HG03045 (cell line): ENCODE measurements around the gene ABCB11.
"Not testable (repeated sequence)": the region's sequence is repeated elsewhere in the genome, so short reads cannot be mapped to it uniquely, and the experiment has no call there.

ENCODE experiments used
- ATAC-seq: cut with Tn5 transposase; IDR thresholded peaks from one replicate; pipeline ENCODE4 v1.9.1; 2021; ENCODE audit warnings: mild to moderate bottlenecking, moderate library complexity; ENCODE audit not compliant: unreplicated experiment

Gene ABCB11

DNA sequence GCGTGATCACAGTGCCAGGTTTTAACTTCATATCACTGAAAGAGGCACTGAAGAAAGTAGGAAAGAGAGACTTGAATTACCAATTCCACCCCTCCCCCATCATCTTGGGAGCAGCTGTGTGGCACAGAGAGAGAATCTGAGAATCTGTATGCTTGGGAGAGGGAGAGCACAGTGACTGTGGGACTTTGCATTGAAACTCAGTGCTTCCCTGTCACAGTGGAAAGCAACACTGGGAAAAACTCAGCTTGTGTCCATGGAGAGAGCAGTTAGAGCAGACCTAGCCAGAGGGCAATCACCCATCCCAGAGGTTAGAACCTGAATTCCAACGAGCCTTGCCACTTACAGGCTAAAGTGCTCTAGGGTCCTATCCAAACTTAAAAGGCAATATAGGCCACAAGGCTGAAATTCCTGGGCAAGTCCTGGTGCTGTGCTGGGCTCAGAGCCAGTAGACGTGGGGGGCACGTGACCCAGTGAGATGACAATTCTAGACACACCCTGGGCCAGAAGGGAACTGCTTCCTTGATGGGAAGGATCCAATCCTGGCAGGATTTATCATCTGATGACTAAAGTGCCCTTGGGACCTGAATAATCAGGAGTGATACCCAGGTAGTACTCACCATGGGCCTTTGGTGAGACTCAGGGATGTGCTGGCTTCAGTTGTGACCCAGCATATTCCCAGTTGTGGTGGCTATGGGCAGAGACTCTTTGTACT lies 15.5 kb upstream of the ABCB11 start:
- no peak for ATAC-seq

GRCh38 chr2:169042856-169043255 lies 11.7 kb upstream of the ABCB11 start:
- no peak for ATAC-seq

GRCh38 chr2:169041594-169041993 lies 10.5 kb upstream of the ABCB11 start:
- no peak for ATAC-seq

DNA sequence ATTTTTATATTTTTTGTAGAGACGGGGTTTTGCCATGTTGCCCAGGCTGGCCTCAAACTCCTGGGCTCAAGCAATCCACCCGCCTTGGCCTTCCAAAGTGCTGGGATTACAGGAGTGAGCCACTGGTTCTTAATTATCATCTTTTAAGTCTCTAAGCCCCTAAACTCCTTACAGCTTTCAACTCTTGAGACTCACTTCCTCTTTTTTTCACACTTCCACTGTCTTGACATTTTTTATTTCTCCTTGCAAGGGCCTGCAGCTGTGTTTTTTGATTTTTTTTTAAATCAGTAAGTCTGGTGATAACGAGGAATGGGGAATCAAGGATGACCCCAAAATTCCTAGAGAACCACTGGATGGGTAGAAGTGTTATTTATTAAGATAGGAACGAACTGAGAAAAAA lies 8.6 kb upstream of the ABCB11 start:
- no peak for ATAC-seq

- ATAC-seq, result peak; percentile 69
These were observed 7.2 kb upstream of the ABCB11 start for GRCh38 chr2:169038338-169038757.

DNA sequence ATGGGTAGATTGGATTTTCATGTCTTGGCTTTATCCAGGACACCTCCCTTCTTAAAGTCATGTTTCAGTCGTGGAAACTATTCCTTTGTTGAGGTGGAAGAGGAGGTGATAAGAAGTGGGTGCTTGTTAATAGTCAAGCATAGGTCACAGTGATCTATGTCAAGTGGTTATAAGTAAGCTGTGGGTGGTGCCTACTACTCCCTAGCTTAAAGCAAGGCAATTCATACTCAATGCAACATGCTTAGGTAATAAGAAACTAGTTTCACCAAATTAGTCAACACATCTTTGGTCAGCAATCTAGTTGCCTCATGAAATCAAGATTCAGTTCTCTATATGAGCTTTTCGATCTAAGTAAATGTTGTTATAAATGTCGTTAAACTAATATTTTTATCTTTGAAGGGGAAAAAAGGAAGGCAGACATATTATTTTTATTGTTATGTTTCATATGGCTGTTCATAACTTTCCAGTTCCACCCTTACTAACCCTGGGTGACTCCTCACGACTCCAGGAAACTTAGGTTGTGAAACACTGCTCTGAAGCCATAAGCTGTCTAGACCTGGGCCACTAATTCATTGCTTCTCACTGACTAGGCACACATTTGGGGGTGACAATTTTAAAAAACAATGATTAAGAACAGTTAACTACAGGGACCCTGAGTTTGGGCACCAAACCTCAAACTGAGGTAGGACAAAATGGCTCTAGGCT lies 5.8 kb upstream of the ABCB11 start:
- ATAC-seq, result no peak

- ATAC-seq, result no peak
These were observed 4.8 kb upstream of the ABCB11 start for GRCh38 chr2:169035887-169036286.

DNA sequence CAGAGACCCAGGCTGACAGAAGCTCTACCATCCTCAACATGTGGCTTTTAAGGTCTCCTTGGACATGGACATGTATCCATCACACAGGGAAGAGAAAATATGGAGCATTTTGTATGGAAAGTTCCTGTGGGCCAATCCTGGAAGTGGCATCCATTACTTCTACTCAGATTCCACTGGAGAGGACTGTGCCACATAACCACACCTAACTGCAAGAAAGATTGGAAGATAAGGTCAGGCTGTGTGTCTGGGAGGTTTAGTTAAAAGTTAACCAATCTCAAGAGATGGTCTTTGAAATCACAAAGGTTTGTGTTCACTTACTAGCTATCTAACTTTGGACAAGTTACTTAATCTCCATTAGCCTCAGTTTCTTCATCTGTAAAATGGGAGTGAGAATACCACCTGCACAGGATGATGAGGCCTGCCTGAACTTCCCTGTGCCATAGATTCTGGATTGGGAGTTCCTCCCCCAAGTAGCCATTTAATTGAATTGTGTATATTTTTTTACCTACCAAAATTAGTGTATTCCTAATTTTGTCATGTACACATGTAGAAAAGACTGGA lies 3.9 kb upstream of the ABCB11 start:
- no peak for ATAC-seq

- no peak for ATAC-seq
These were observed 3.1 kb upstream of the ABCB11 start for GRCh38 chr2:169034256-169034655.

- no peak for ATAC-seq
These were observed 1.8 kb downstream of the ABCB11 start for GRCh38 chr2:169029341-169029740.

GRCh38 chr2:169027234-169027633 lies 3.9 kb downstream of the ABCB11 start:
- no peak for ATAC-seq

GRCh38 chr2:169026056-169026455 lies 5.1 kb downstream of the ABCB11 start:
- ATAC-seq, result no peak

DNA sequence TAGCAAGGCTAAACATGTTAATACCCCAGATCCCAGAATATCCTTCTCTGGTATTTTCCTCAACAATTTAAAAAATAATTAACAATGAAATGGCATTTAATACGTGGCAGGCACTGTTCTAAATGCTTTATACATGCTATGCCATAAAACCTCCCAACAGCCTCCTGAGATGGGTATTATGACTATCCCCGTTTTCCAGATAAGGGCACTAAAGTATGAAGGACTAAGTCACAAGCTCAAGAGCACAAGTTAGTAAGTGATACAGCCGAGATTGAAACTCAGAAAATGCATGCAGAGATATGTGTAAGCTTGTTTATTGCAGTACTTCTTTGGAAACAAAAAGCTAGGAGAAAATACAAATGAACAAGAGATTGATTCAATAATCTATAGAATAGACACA lies 8.0 kb downstream of the ABCB11 start:
- no peak for ATAC-seq

DNA sequence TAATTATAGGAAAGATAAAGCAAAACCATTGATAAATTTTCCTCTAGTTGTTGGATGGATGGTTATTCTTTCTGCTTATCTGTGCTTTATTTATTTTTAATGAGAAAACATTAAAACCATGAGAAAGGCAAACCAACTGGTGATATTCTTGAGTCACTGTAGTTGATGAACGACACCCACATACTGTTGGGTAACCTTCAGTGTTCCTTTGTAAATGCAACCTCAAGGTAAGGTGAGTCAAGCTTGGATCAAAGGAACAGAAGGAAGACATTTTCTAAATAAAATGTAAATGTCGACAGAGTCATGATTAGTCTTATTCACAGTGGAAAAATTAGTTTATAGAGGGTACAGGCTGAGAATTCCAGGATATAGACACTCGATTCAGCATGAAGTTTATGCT lies 12.7 kb downstream of the ABCB11 start:
- no peak for ATAC-seq

DNA sequence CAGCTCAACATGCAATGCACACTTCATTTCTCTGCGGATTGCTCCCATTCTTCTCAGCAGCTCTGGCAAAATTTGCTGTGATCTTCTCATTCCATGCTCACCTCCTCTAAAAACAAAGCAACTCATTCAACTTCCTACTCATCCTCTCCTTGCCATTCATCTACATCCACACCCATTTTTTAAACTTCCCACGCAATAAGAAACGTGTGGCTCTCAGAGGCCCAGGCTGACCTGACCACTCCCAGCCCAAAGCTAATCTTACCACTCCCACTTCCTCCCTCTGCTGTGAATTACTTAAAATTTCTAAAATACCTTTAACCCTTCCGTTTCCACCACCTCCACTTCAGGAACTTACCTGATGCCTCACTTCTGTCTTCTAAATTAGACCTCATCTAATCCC lies 15.2 kb downstream of the ABCB11 start:
- ATAC-seq, result no peak

DNA sequence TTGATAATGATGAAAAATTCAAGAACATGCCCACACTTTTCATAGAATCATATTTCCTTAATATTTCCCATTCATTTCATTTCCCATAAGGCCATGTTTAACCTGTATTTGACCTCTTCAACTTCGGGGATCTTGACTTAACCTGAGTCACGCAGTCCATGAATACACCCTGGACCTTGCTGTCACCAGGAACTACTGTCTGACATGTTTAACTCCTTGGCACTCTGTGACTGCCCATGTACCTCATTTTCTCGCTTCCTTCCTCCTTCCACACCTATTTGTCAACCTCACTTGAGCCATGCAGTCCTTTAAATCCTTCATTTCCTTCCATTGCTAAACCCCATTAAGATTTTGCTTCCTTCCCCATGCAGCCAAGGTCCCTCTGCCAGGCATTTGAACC lies 16.3 kb downstream of the ABCB11 start:
- no peak for ATAC-seq

- ATAC-seq, result no peak
These were observed 17.5 kb downstream of the ABCB11 start for GRCh38 chr2:169013628-169014026.

DNA sequence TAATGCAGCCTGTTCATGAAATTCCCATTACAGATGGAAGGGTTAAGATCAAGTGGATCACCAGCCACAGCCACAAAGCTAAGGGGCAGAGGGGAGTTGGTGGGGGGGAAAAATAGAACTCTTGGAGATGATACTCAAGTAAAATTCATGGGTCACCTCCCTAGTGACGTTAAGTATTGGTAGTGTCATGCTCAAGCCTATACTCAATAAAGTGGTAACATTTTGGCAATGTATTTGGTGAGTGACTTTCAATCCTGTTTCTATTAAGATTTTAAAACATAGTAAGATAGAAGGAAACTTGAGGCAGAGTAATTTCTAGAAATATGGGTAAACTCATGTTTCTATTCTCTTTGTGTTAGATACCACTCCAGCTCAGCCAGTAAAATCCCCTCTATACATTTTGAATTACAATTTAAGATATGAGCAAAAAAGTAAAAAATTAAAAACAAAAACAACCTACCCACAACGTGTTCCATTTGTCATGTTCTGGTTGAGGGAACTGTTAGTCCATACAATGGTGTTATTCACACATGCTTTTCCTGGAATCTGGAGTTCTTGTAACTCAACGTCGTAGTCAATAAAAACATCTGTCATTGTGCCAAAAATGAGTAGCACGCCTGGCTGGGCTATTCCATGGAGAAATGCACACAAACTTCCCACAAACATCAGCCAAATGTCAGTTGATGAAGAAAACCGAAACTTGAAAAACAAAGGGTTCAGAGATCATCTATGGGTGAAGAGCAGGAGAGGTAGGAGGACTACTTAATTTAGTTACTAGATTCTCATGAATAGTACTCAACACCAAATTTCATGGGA lies 18.1 kb downstream of the ABCB11 start:
- ATAC-seq, result no peak

DNA sequence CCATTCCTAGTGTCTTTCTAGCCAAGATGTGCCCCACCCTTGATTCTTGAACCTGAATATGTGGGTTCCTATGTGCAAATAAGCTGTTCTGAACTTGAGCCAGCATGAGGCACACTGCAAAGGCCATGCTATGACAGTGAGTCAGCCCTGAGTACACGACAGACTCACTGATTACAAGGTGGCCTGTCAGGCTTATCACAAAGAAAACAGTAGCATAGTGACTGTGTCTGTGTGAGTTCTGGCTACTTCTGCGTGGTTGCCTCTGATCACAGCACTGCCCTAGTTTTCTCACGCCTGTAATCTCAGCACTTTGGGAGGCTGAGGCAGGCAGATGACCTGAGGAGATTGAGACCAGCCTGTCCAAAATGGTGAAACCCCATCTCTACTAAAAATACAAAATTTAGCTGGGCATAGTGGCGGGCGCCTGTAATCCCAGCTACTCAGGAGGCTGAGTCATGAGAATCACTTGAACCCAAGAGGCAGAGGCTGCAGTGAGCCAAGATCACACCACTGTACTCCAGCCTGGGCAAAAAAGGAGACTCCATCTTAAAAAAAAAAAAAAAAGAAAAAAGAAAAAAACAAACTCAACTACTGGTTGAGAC lies 18.8 kb downstream of the ABCB11 start:
- not testable (repeated sequence) for ATAC-seq

DNA sequence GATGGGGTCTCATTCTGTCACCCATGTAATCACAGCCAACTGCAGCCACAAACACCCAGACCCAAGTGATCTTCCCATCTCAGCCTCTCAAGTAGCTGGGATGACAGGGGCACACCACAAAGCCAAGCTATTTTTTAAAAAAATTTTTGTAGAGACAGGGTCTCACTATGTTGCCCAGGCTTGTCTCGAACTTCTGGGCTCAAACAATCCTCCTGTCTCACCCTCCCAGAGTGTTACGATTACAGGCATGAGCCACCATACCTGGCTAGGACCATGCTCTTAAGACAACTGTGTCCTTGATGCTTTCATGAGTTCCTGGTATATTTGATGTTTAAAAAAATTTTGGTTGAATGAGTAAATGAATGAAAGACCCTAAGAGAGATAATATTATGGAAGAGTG lies 19.4 kb downstream of the ABCB11 start:
- no peak for ATAC-seq
